ENCODE measurements around the gene PPP2R3C. TPM values are rescaled to one million over a fixed set of nuclear protein-coding genes. Genes with fewer than 3 reads are reported as not detected.

The PPP2R3C gene
- total RNA-seq, 4 donors from 2014 or later = 15.1 to 31.0 (median 24.9) TPM

DNA sequence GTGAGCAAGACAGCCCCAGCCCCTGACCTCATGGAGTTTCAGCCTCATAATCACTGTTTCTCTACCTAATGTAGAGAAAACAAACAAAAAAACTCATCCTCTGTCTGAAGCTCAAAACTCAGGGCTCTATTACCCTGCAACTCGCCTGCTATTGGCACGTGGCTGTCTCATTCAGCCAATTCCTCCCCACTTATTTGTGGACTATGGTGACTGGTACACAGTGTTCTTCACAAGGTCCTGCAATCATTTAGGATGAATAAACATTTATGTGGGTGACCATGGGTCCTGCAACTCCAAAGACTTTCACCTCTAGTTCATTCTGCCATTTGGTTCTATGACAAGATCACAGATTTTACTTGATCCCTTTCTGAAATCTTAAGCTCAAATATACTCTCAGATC, 4.7 kb downstream of the PPP2R3C start:
- Histone ChIP-seq H3K27me3 (no peaks in the 10 kb centered on the region), H3K36me3 (peaks cover under 1 to 3% of the 10 kb centered on the region in 2 donors), H3K27ac (no peak overlapping the region), H3K9me3 (no peaks in the 10 kb centered on the region), H3K4me1 (peaks cover 0 to 9% of the 10 kb centered on the region in 2 donors), H3K4me3 (replicated peaks in 1 of 3) (no peak overlapping the region)
- DNase-seq = no peak
- TF ChIP-seq, protein P1, sequence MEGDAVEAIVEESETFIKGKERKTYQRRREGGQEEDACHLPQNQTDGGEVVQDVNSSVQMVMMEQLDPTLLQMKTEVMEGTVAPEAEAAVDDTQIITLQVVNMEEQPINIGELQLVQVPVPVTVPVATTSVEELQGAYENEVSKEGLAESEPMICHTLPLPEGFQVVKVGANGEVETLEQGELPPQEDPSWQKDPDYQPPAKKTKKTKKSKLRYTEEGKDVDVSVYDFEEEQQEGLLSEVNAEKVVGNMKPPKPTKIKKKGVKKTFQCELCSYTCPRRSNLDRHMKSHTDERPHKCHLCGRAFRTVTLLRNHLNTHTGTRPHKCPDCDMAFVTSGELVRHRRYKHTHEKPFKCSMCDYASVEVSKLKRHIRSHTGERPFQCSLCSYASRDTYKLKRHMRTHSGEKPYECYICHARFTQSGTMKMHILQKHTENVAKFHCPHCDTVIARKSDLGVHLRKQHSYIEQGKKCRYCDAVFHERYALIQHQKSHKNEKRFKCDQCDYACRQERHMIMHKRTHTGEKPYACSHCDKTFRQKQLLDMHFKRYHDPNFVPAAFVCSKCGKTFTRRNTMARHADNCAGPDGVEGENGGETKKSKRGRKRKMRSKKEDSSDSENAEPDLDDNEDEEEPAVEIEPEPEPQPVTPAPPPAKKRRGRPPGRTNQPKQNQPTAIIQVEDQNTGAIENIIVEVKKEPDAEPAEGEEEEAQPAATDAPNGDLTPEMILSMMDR (IDR thresholded peaks at IDR 0.05) = no peak
- TF ChIP-seq POLR2A (IDR thresholded peaks at IDR 0.05) = no peak
- intact Hi-C loops (cut with DNase I) = no loop called here
- 94 to 96% methylated on average over 2 of the region's 2 CpGs for WGBS, 2 donors

DNA sequence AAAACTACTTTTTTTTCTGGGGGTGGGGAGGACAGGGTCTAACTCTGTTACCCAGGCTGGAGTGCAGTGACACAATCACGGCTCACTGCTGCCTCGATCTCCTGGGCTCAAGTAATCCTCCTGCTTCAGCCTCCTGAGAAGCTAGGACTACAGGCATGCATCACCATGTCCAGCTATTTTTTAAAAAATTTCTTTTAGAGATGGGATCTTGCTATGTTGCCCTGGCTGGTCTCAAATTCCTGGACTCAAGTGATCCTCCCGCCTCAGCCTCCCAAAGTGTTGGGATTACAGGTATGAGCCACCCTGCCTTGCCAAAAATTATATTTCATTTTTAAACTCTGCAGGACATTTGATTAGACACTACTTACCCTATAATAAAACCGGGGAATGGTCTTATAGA, 5.5 kb downstream of the PPP2R3C start:
- no peak for DNase-seq
- H3K9me3 ChIP-seq = no peaks in the 10 kb centered on the region
- intact Hi-C loops (cut with DNase I) = no loop called here
- TF ChIP-seq, protein P1 (IDR thresholded peaks at IDR 0.05) = no peak
- TF ChIP-seq POLR2A (IDR thresholded peaks at IDR 0.05) = no peak
- 97 to 99% methylated on average over 4 of the region's 4 CpGs for WGBS, 2 donors
- no peaks in the 10 kb centered on the region for H3K27me3 ChIP-seq
- H3K4me3 ChIP-seq (replicated peaks in 1 of 3) = no peak overlapping the region
- peaks cover 0 to 9% of the 10 kb centered on the region in 2 donors for H3K4me1 ChIP-seq
- H3K27ac ChIP-seq = no peak overlapping the region
- H3K36me3 ChIP-seq = peaks cover 7 to 9% of the 10 kb centered on the region in 2 donors

DNA sequence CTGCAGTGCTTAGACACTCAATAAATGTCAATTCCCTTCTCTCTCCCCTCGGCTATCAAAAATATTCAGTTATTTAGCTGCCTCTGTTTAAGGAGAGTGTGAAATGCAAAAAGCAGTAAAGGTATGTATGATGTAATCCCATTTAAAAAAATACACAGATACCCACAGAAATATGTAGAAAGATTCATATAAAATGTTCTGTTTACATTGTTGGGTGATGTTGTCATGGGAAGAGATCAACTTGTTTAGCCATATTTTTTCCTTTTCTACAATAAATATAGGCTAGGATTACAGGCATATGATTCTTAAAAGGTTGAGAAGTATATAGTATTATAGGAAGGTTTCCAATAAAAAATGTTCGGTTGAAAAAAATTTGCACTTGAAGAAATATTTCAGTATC, 7.8 kb downstream of the PPP2R3C start:
- Histone ChIP-seq H3K4me3 (replicated peaks in 1 of 3) (no peak overlapping the region), H3K27ac (no peak overlapping the region), H3K27me3 (no peaks in the 10 kb centered on the region), H3K9me3 (no peaks in the 10 kb centered on the region), H3K36me3 (peaks cover 23 to 24% of the 10 kb centered on the region in 2 donors), H3K4me1 (no peaks in the 10 kb centered on the region)
- no peak for DNase-seq
- TF ChIP-seq POLR2A (IDR thresholded peaks at IDR 0.05) = no peak
- TF ChIP-seq, protein P1 (IDR thresholded peaks at IDR 0.05) = no peak
- WGBS, 2 donors = 91 to 95% methylated on average over 2 of the region's 2 CpGs
- intact Hi-C loops (cut with DNase I) = no loop called here

DNA sequence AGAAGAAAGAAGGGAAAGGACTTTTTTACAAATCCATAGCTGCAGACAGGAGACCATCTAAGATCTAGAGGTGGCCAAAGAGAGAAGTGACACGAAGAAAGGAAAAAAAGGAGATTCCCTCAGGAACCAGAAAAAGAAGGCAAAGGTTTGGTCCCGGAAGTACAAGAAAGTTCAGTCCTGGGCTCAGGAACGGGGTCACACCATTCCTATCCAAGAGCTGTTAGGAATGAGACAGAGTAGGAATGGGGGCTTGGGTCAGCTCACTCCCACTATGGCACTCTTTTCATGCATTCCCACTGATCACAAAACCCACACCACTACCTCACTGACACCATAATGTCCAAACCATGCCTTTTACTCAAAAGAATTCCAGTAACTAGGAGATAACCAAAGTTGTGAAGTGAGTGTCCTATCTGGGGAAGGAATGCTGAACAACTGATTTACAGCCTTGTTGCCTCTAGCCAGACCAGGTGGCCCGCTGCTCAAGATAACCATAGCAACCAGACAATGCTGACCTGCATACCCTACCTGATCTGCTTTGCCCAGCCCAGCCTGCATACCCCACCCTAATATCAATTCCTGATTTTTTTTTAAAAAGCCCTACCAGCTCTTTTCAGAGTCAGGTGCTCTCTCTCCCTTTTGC, 8.4 kb downstream of the PPP2R3C start:
- Histone ChIP-seq H3K27me3 (no peaks in the 10 kb centered on the region), H3K36me3 (peaks cover 24 to 26% of the 10 kb centered on the region in 2 donors), H3K27ac (no peak overlapping the region), H3K4me3 (replicated peaks in 1 of 3) (no peak overlapping the region), H3K9me3 (no peaks in the 10 kb centered on the region), H3K4me1 (no peaks in the 10 kb centered on the region)
- TF ChIP-seq POLR2A (IDR thresholded peaks at IDR 0.05) = no peak
- TF ChIP-seq, protein P1 (IDR thresholded peaks at IDR 0.05) = no peak
- no peak for DNase-seq
- WGBS, 2 donors = 96% methylated on average over 4 of the region's 4 CpGs
- intact Hi-C loops (cut with DNase I) = no loop called here

DNA sequence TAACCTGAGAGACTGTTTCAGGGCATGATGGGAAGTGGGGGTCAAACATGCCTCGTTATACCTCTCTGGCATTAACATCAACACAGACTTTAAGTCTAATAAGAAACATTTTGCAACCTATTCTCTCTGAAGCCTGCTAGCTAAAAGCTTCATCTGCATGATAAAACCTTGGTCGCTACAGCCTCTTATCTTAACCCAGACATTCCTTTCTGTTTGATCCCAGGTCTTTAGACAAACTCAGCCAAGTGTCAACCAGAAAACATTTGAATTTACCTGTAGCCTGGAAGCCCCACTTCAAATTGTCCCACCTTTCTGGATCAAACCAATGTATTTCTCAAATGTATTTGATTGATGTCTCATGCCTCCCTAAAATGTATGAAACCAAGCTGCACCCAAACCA, 9.1 kb downstream of the PPP2R3C start:
- H3K4me1 ChIP-seq = no peaks in the 10 kb centered on the region
- no peak for DNase-seq
- H3K4me3 ChIP-seq (replicated peaks in 1 of 3) = no peak overlapping the region
- TF ChIP-seq, protein P1 (IDR thresholded peaks at IDR 0.05) = no peak
- TF ChIP-seq POLR2A (IDR thresholded peaks at IDR 0.05) = no peak
- H3K27ac ChIP-seq = no peak overlapping the region
- H3K36me3 ChIP-seq = peaks cover 24 to 26% of the 10 kb centered on the region in 2 donors
- no peaks in the 10 kb centered on the region for H3K9me3 ChIP-seq
- intact Hi-C loops (cut with DNase I) = no loop called here
- H3K27me3 ChIP-seq = no peaks in the 10 kb centered on the region
- 88 to 98% methylated on average over 2 of the region's 2 CpGs for WGBS, 2 donors
